K562 (cell line): Measurements from ENCODE around the gene SYNRG. TPM values are rescaled to one million over a fixed set of nuclear protein-coding genes. Genes with fewer than 3 reads are reported as not detected.

ENCODE experiments used
- ATAC-seq: fragments of 200-7000 bp; cut with Tn5 transposase; 3 replicates; pipeline ENCODE4 v1.9.1; 2020; ENCODE audit warnings: moderate library complexity
- BruUV-seq: library from RNA; stranded (reverse); fragments of 400-500 nt; replicated peaks from 2 replicates; lab custom pipeline; 2021; lab: Mats Ljungman, UMichigan
- CTCF ChIA-PET: fragments of 300-600 bp; formaldehyde crosslinking; extraction: SDS; loops from one replicate; lab custom pipeline; 2021; ENCODE audit warnings: low intra/inter-chr PET ratio; lab: Yijun Ruan, JAX
- POLR2A ChIA-PET: fragments of 300-600, 350-650 bp; sonication (Branson Sonifier 250); formaldehyde crosslinking; extraction: SDS; loops from one replicate; lab custom pipeline; 2021; ENCODE audit warnings: antibody characterized with exemption, inconsistent platforms; lab: Yijun Ruan, JAX
- DNase-seq, 4 experiments: peaks; one replicate each; pipeline versions ENCODE4 v3.0.0 to v3.0.0-alpha.2; 2011 to 2018; ENCODE audit warnings: low spot score in 3 of 4, mixed read lengths in 3 of 4; ENCODE audit errors: extremely low read depth in 1 of 4
- FAIRE-seq: peaks from 2 replicates; lab custom pipeline; 2011; peaks lifted over from hg19 to GRCh38; lab: Jason Lieb, UNC
- H2AFZ ChIP-seq: 2 replicates; pipeline ENCODE4 v1.6.0; 2011; ENCODE audit warnings: low read depth, low read length, control low read depth, inconsistent platforms
- H3K27ac ChIP-seq: fragments of 200-600 bp; 3 replicates; pipeline ENCODE4 v1.8.0; 2011; ENCODE audit warnings: low read depth, mild to moderate bottlenecking, control low read depth, inconsistent platforms, low read length, moderate library complexity, mixed read lengths; ENCODE audit errors: extremely low read depth
- H3K27me3 ChIP-seq, 2 experiments: fragments of 300-600 bp in 1 of 2; 2 replicates in 1 of 2; 3 replicates in 1 of 2; pipeline versions ENCODE4 v1.6.0 to v1.8.0; 2011; ENCODE audit warnings: inconsistent platforms in 2 of 2, low read length in 2 of 2, mild to moderate bottlenecking in 1 of 2, mixed read lengths in 1 of 2, moderate library complexity in 1 of 2; ENCODE audit not compliant: control insufficient read depth in 2 of 2, insufficient read depth in 2 of 2
- H3K36me3 ChIP-seq: fragments of 300-600 bp; 3 replicates; pipeline ENCODE4 v1.8.0; 2011; ENCODE audit warnings: mild to moderate bottlenecking, low read length, inconsistent platforms; ENCODE audit not compliant: control insufficient read depth, insufficient read depth
- H3K4me1 ChIP-seq, 2 experiments: fragments of 200-600 bp in 1 of 2; replicated peaks in 1 of 2; 2 replicates in 1 of 2; 3 replicates in 1 of 2; pipeline versions ENCODE4 v1.5.1 to v1.8.0; 2011; ENCODE audit warnings: inconsistent platforms in 2 of 2, low read length in 2 of 2, mild to moderate bottlenecking in 1 of 2, mixed read lengths in 1 of 2, moderate library complexity in 1 of 2; ENCODE audit not compliant: control insufficient read depth in 2 of 2, insufficient read depth in 2 of 2
- H3K4me2 ChIP-seq: 2 replicates; pipeline ENCODE4 v1.6.1; 2011; ENCODE audit warnings: low read length, control low read depth, inconsistent platforms, mixed read lengths; ENCODE audit not compliant: insufficient read depth
- H3K4me3 ChIP-seq: fragments of 200-600 bp; sonication (generic), shearing (Covaris generic); 2 replicates; pipeline ENCODE4 v1.5.1; 2016; ENCODE audit warnings: control low read depth, inconsistent platforms
- H3K79me2 ChIP-seq: fragments of 200-600 bp; 3 replicates; pipeline ENCODE4 v1.8.0; 2011; ENCODE audit warnings: low read length, inconsistent platforms; ENCODE audit not compliant: control insufficient read depth, insufficient read depth
- H3K9ac ChIP-seq, 2 experiments: 2 replicates each; pipeline versions ENCODE4 v1.6.0 to v1.6.1; 2011; ENCODE audit warnings: low read depth in 2 of 2, low read length in 2 of 2, control low read depth in 1 of 2, inconsistent platforms in 1 of 2, mild to moderate bottlenecking in 1 of 2, mixed read lengths in 1 of 2; ENCODE audit not compliant: insufficient read depth in 1 of 2
- H3K9me1 ChIP-seq: one replicate; pipeline ENCODE4 v1.6.0; 2011; ENCODE audit warnings: inconsistent platforms, mild to moderate bottlenecking, low read length, moderate library complexity; ENCODE audit not compliant: control insufficient read depth, insufficient read depth
- H3K9me3 ChIP-seq: replicated peaks from 2 replicates; pipeline ENCODE4 v1.5.1; 2011; ENCODE audit warnings: low read depth, low read length, inconsistent platforms; ENCODE audit not compliant: control insufficient read depth, insufficient read depth
- H4K20me1 ChIP-seq: replicated peaks from 2 replicates; pipeline ENCODE4 v1.6.1; 2011; ENCODE audit warnings: low read length, inconsistent platforms, mixed read lengths; ENCODE audit not compliant: control insufficient read depth, insufficient read depth
- DNMT1 ChIP-seq: fragments of 450-650 bp; IDR thresholded peaks from 2 replicates; pipeline ENCODE4 v1.6.1; 2016; ENCODE audit warnings: antibody characterized with exemption, mild to moderate bottlenecking
- HDAC2 ChIP-seq: fragments of 450-650 bp; IDR thresholded peaks from 2 replicates; pipeline ENCODE4 v1.6.1; 2016; ENCODE audit warnings: mild to moderate bottlenecking
- HNRNPL ChIP-seq: fragments of 200-400 bp; formaldehyde crosslinking; IDR thresholded peaks from 2 replicates; pipeline ENCODE4 v1.6.1; 2017; ENCODE audit warnings: low read depth, mild to moderate bottlenecking, low read length
- MAFF ChIP-seq: IDR thresholded peaks from 2 replicates; pipeline ENCODE4 v1.6.1; 2012; ENCODE audit warnings: low read length, improper control_type of control experiment
- SAP30 ChIP-seq: fragments of 200-600 bp; sonication (generic); IDR thresholded peaks from 2 replicates; pipeline ENCODE4 v1.6.1; 2012; ENCODE audit warnings: borderline replicate concordance, low read depth, mild to moderate bottlenecking, moderate library complexity, low read length, control low read depth, inconsistent platforms; ENCODE audit not compliant: insufficient read depth, poor library complexity, severe bottlenecking
- ZEB2 ChIP-seq: fragments of 450-650 bp; IDR thresholded peaks from 2 replicates; pipeline ENCODE4 v1.6.1; 2016
- ZNF212 ChIP-seq: fragments of 450-650 bp; formaldehyde crosslinking; IDR thresholded peaks from 2 replicates; pipeline ENCODE4 v1.4.0; 2020; ENCODE audit warnings: mild to moderate bottlenecking
- ZNF324 ChIP-seq: fragments of 250-450 bp; sonication (Bioruptor Pico); IDR thresholded peaks from 2 replicates; pipeline ENCODE4 v1.4.0; 2020; ENCODE audit warnings: mild to moderate bottlenecking
- WGBS: fragments of 100-300 bp; shearing (Covaris generic); methylation state at CpG from one replicate; pipeline ENCODE4 v1.1.6; 2016; ENCODE audit warnings: low coverage, mixed read lengths; ENCODE audit not compliant: insufficient coverage; ENCODE audit errors: missing lambda C conversion rate; 5-methylcytosine and 5-hydroxymethylcytosine counted together
- in situ Hi-C: fragments of 300-500 bp; cut with MboI; formaldehyde crosslinking; loops from 4 replicates; pipeline ENCODE4 v1.15.0; 2018; ENCODE audit warnings: inconsistent platforms, mixed read lengths
- intact Hi-C: fragments of 100-400 bp; cut with micrococcal nuclease; formaldehyde crosslinking; loops from 2 replicates; pipeline ENCODE4 v1.14.2; 2022
- polyA plus RNA-seq, 8 experiments: library from polyadenylated mRNA; depleted of rRNA in 4 of 8; stranded (reverse) in 5 of 8; unstranded in 3 of 8; fragments of >200 nt; fragmentation: Nextera tagmentation in 2 of 8; fragmentation: Illumina TruSeq in 1 of 8; extraction: Ambion mirVana in 2 of 8; extraction: Trizol in 1 of 8; gene quantifications; 2 replicates each; pipeline versions ENCODE4 v1.2.1 to v1.2.3, GENCODE V29; 2011 to 2014; ENCODE audit warnings: inconsistent platforms in 1 of 8, missing spikeins in 1 of 8
- total RNA-seq, 7 experiments: library from RNA; depleted of rRNA in 6 of 7; stranded (reverse); fragments of >200 nt in 6 of 7; fragmentation: Illumina TruSeq in 2 of 7; extraction: Trizol in 2 of 7; gene quantifications; 2 replicates each; pipeline versions ENCODE4 v1.2.1 to v1.2.3, GENCODE V29; 2011 to 2021; ENCODE audit warnings: low replicate concordance in 1 of 7
- TF ChIP-seq, protein P1 (sequence below): fragments of 250-450 bp; sonication (Bioruptor Pico); IDR thresholded peaks from 2 replicates; pipeline ENCODE4 v1.4.0; 2020
- TF ChIP-seq, protein P2 (sequence below): sonication (generic); formaldehyde crosslinking; IDR thresholded peaks from 2 replicates; pipeline ENCODE4 v1.8.0; 2022; ENCODE audit warnings: mild to moderate bottlenecking, missing genetic modification reagents
- TF ChIP-seq, protein P3 (sequence below): IDR thresholded peaks from 2 replicates; pipeline ENCODE4 v1.6.1; 2011; ENCODE audit warnings: borderline replicate concordance, low read depth, mild to moderate bottlenecking, moderate library complexity, low read length; ENCODE audit not compliant: insufficient read depth, poor library complexity, severe bottlenecking

The SYNRG gene
- total and polyA plus RNA-seq, 9 of the 15 experiments (the other 6 are each of a cell fraction or from before 2014, with no cell fraction given): 2.9 to 28.2 (median 15.1) TPM

DNA sequence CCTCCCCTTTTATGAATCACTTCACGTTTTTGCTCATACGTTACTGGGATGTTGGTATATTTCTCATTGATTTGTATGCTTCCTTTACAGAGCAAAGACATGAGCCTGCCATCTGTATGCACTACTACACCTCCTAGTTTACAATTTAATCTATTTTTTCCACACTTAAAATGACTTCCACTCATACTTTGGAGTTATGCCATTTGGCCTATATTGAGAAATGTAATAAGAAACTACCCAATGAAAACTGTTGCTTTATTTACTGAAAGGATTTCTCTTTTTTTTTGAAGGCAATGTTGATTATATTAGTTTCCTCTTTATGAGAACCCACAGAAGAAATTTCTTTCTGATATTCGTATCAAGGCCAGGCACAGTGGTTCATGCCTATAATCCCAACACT lies 76.5 kb downstream of the SYNRG start:
- CTCF ChIA-PET: no interaction called here
- in situ Hi-C loops (no loop called here), intact Hi-C loops (no loop called here)
- H3K4me3 ChIP-seq: no peak overlapping the region
- DNase-seq (no peak), ATAC-seq (no peak), FAIRE-seq (no peak)
- no peak overlapping the region for H3K27ac ChIP-seq
- no peak overlapping the region for H3K9ac ChIP-seq
- POLR2A ChIA-PET: no interaction called here
- no peak overlapping the region for H3K4me2 ChIP-seq
- H4K20me1 ChIP-seq: no peaks in the 10 kb centered on the region
- peaks cover 52% of the 10 kb centered on the region for H3K36me3 ChIP-seq
- no peak overlapping the region for H2AFZ ChIP-seq
- no peaks in the 10 kb centered on the region for H3K27me3 ChIP-seq
- 86% methylated on average over 3 of the region's 3 CpGs for WGBS
- BruUV-seq: no TSS peak
- H3K4me1 ChIP-seq: no peaks in the 10 kb centered on the region
- H3K9me1 ChIP-seq: no peaks in the 10 kb centered on the region
- no peaks in the 10 kb centered on the region for H3K79me2 ChIP-seq
- H3K9me3 ChIP-seq: no peaks in the 10 kb centered on the region
- TF ChIP-seq HDAC2 (no peak), ZNF324 (no peak), SAP30 (no peak), ZEB2 (no peak), ZNF212 (CRISPR knock-in tag) (no peak), MAFF (no peak), DNMT1 (no peak), HNRNPL (no peak)
- TF ChIP-seq, protein P1, sequence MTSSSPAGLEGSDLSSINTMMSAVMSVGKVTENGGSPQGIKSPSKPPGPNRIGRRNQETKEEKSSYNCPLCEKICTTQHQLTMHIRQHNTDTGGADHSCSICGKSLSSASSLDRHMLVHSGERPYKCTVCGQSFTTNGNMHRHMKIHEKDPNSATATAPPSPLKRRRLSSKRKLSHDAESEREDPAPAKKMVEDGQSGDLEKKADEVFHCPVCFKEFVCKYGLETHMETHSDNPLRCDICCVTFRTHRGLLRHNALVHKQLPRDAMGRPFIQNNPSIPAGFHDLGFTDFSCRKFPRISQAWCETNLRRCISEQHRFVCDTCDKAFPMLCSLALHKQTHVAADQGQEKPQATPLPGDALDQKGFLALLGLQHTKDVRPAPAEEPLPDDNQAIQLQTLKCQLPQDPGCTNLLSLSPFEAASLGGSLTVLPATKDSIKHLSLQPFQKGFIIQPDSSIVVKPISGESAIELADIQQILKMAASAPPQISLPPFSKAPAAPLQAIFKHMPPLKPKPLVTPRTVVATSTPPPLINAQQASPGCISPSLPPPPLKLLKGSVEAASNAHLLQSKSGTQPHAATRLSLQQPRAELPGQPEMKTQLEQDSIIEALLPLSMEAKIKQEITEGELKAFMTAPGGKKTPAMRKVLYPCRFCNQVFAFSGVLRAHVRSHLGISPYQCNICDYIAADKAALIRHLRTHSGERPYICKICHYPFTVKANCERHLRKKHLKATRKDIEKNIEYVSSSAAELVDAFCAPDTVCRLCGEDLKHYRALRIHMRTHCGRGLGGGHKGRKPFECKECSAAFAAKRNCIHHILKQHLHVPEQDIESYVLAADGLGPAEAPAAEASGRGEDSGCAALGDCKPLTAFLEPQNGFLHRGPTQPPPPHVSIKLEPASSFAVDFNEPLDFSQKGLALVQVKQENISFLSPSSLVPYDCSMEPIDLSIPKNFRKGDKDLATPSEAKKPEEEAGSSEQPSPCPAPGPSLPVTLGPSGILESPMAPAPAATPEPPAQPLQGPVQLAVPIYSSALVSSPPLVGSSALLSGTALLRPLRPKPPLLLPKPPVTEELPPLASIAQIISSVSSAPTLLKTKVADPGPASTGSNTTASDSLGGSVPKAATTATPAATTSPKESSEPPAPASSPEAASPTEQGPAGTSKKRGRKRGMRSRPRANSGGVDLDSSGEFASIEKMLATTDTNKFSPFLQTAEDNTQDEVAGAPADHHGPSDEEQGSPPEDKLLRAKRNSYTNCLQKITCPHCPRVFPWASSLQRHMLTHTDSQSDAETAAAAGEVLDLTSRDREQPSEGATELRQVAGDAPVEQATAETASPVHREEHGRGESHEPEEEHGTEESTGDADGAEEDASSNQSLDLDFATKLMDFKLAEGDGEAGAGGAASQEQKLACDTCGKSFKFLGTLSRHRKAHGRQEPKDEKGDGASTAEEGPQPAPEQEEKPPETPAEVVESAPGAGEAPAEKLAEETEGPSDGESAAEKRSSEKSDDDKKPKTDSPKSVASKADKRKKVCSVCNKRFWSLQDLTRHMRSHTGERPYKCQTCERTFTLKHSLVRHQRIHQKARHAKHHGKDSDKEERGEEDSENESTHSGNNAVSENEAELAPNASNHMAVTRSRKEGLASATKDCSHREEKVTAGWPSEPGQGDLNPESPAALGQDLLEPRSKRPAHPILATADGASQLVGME (CRISPR knock-in tag): no peak
- TF ChIP-seq, protein P2, sequence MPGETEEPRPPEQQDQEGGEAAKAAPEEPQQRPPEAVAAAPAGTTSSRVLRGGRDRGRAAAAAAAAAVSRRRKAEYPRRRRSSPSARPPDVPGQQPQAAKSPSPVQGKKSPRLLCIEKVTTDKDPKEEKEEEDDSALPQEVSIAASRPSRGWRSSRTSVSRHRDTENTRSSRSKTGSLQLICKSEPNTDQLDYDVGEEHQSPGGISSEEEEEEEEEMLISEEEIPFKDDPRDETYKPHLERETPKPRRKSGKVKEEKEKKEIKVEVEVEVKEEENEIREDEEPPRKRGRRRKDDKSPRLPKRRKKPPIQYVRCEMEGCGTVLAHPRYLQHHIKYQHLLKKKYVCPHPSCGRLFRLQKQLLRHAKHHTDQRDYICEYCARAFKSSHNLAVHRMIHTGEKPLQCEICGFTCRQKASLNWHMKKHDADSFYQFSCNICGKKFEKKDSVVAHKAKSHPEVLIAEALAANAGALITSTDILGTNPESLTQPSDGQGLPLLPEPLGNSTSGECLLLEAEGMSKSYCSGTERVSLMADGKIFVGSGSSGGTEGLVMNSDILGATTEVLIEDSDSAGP (CRISPR knock-in tag): no peak
- TF ChIP-seq, protein P3, sequence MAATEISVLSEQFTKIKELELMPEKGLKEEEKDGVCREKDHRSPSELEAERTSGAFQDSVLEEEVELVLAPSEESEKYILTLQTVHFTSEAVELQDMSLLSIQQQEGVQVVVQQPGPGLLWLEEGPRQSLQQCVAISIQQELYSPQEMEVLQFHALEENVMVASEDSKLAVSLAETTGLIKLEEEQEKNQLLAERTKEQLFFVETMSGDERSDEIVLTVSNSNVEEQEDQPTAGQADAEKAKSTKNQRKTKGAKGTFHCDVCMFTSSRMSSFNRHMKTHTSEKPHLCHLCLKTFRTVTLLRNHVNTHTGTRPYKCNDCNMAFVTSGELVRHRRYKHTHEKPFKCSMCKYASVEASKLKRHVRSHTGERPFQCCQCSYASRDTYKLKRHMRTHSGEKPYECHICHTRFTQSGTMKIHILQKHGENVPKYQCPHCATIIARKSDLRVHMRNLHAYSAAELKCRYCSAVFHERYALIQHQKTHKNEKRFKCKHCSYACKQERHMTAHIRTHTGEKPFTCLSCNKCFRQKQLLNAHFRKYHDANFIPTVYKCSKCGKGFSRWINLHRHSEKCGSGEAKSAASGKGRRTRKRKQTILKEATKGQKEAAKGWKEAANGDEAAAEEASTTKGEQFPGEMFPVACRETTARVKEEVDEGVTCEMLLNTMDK: no peak
